Psoas muscle (tissue), 8 donors: ENCODE results near the gene TBXAS1. TPM values are rescaled to one million over a fixed set of nuclear protein-coding genes. Genes with fewer than 3 reads are reported as not detected.

Experiments used
- ATAC-seq, 4 donors: fragments of 200-7000 bp; cut with Tn5 transposase; one replicate each; pipeline ENCODE4 v1.9.1; 2020; ENCODE audit warnings: moderate library complexity in 3 of 4, mild to moderate bottlenecking in 2 of 4
- DNase-seq, 2 donors: peaks; one replicate each; pipeline ENCODE4 v3.0.0-alpha.2; 2020
- H3K27ac ChIP-seq: fragments of 200-600 bp; one replicate; pipeline ENCODE4 v1.8.0; 2022
- H3K27me3 ChIP-seq, 3 donors: fragments of 200-600 bp in 1 of 3; one replicate each; pipeline versions ENCODE4 v1.6.1 to v1.8.0; 2013 to 2022; ENCODE audit warnings: low read length in 2 of 3, mild to moderate bottlenecking in 2 of 3, moderate library complexity in 1 of 3; ENCODE audit not compliant: insufficient read depth in 3 of 3
- H3K36me3 ChIP-seq, 2 donors: fragments of 200-600 bp in 1 of 2; one replicate each; pipeline versions ENCODE4 v1.6.1 to v1.8.0; 2013 to 2022; ENCODE audit warnings: low read depth in 1 of 2, mild to moderate bottlenecking in 1 of 2, moderate library complexity in 1 of 2; ENCODE audit not compliant: insufficient read depth in 1 of 2
- H3K4me1 ChIP-seq: fragments of 200-600 bp; one replicate; pipeline ENCODE4 v1.8.0; 2022
- H3K4me3 ChIP-seq: fragments of 200-600 bp; one replicate; pipeline ENCODE4 v1.8.0; 2022; ENCODE audit warnings: mild to moderate bottlenecking
- H3K9me3 ChIP-seq: fragments of 200-600 bp; one replicate; pipeline ENCODE4 v1.8.0; 2022
- CTCF ChIP-seq: fragments of 200-600 bp; IDR thresholded peaks from one replicate; pipeline ENCODE4 v1.8.0; 2022; ENCODE audit warnings: antibody characterized with exemption
- WGBS, 3 donors: extraction: QIAGEN DNeasy Blood & Tissue Kit; methylation state at CpG; one replicate each; pipeline versions ENCODE4 v1.1.6 to v1.1.7; 2013; 5-methylcytosine and 5-hydroxymethylcytosine counted together
- intact Hi-C, 2 donors: fragments of 100-400 bp; cut with DNase I; formaldehyde crosslinking; loops; one replicate each; pipeline versions ENCODE4 v1.11.0 to v1.14.2; 2022
- polyA plus RNA-seq, 3 donors: library from polyadenylated mRNA; stranded (reverse); fragments of 200-250 nt; gene quantifications; one replicate each; pipeline ENCODE4 v1.2.3, GENCODE V29; 2013
- total RNA-seq, 4 donors: library from RNA; stranded (reverse); fragmentation: NEBNext Ultra II Directional in 2 of 4; extraction: Animal tissue kit (Norgen Biotek cat#: 25700) in 2 of 4; gene quantifications; one replicate each; pipeline versions ENCODE4 v1.2.1 to v1.2.4, GENCODE V29; 2021 to 2023
- donor health status: healthy with polysubstance abuse.
- donor health status: DM: no; HTN: no; CAD: no; lungs with moderate emphysema.
- donor health status: Bipolar disorder and iron deficiency.
- donor health status: healthy.
- donor health status: DM: yes; HTN: yes; CAD: no.
- donor health status: DM: no; HTN: no; CAD: no.
- donor health status: DM: no; HTN: no; CAD: no.
- donor health status: DM: yes; HTN: yes; CAD: no.

TBXAS1 gene
- total and polyA plus RNA-seq, 7 donors = 0.90 to 2.9 (median 2.0) TPM

GRCh38 chr7:140053812-140054539, 224.9 kb downstream of the TBXAS1 start:
- no peak for TF ChIP-seq CTCF
- Histone ChIP-seq H3K27me3 (no peaks in the 10 kb centered on the region), H3K9me3 (no peaks in the 10 kb centered on the region), H3K4me3 (no peak overlapping the region), H3K36me3 (peaks cover 0 to 6% of the 10 kb centered on the region in 2 donors), H3K27ac (no peak overlapping the region), H3K4me1 (no peaks in the 10 kb centered on the region)
- WGBS, 3 donors = 84 to 91% (median 87%) methylated on average over 3 of the region's 3 CpGs
- DNase-seq (no peak), ATAC-seq (no peak)
- intact Hi-C loops = no loop called here

GRCh38 chr7:140054751-140055150, 225.7 kb downstream of the TBXAS1 start:
- no peaks in the 10 kb centered on the region for H3K4me1 ChIP-seq
- no peak for ATAC-seq
- peaks cover 0 to 6% of the 10 kb centered on the region in 2 donors for H3K36me3 ChIP-seq

GRCh38 chr7:140055833-140056232, 226.8 kb downstream of the TBXAS1 start:
- Histone ChIP-seq H3K27ac (no peak overlapping the region), H3K4me1 (no peaks in the 10 kb centered on the region), H3K27me3 (no peaks in the 10 kb centered on the region), H3K36me3 (peaks cover 0 to 6% of the 10 kb centered on the region in 2 donors), H3K9me3 (no peaks in the 10 kb centered on the region), H3K4me3 (no peak overlapping the region)
- ATAC-seq = no peak
- WGBS, 3 donors = 92 to 100% (median 97%) methylated on average over 2 of the region's 2 CpGs
- no peak for DNase-seq
- no peak for TF ChIP-seq CTCF
- intact Hi-C loops = no loop called here

More at GRCh38 chr7:140054751-140055150, 225.7 kb downstream of the TBXAS1 start:
- H3K27me3 ChIP-seq = no peaks in the 10 kb centered on the region
- WGBS, 3 donors = 81 to 87% (median 83%) methylated on average over 4 of the region's 4 CpGs
- intact Hi-C loops = no loop called here
- TF ChIP-seq CTCF = no peak
- no peak overlapping the region for H3K27ac ChIP-seq
- no peak overlapping the region for H3K4me3 ChIP-seq
- DNase-seq = no peak
- no peaks in the 10 kb centered on the region for H3K9me3 ChIP-seq

GRCh38 chr7:140056431-140057142, 227.5 kb downstream of the TBXAS1 start:
- Histone ChIP-seq H3K4me3 (no peak overlapping the region), H3K27ac (no peak overlapping the region)
- WGBS, 3 donors = 89 to 97% (median 90%) methylated on average over 5 of the region's 5 CpGs

More at GRCh38 chr7:140056431-140057142, 227.5 kb downstream of the TBXAS1 start:
- Histone ChIP-seq H3K36me3 (peaks cover 0 to 6% of the 10 kb centered on the region in 2 donors), H3K9me3 (no peaks in the 10 kb centered on the region), H3K4me1 (no peaks in the 10 kb centered on the region), H3K27me3 (no peaks in the 10 kb centered on the region)
- intact Hi-C loops = no loop called here
- ATAC-seq (no peak), DNase-seq (no peak)
- TF ChIP-seq CTCF = no peak
